Lung (tissue), 12 donors: ENCODE results near the gene DNAJC1. TPM values are rescaled to one million over a fixed set of nuclear protein-coding genes. Genes with fewer than 3 reads are reported as not detected.

Experiments used
- ATAC-seq: fragments of 200-7000 bp; cut with Tn5 transposase; one replicate; pipeline ENCODE4 v1.9.1; 2020; ENCODE audit warnings: moderate number of reproducible peaks; ENCODE audit not compliant: insufficient read depth, low FRiP score
- DNase-seq, 3 donors: peaks; one replicate each; pipeline ENCODE4 v3.0.0-alpha.2; 2013 to 2017
- H3K27ac ChIP-seq, 2 donors: one replicate each; pipeline ENCODE4 v1.5.1; 2013; ENCODE audit warnings: mild to moderate bottlenecking in 2 of 2, moderate library complexity in 2 of 2, control low read depth in 1 of 2, inconsistent platforms in 1 of 2, low read depth in 1 of 2, low read length in 1 of 2
- H3K27me3 ChIP-seq, 3 donors: one replicate each; pipeline ENCODE4 v1.5.1; 2013; ENCODE audit warnings: low read length in 2 of 3; ENCODE audit not compliant: control insufficient read depth in 3 of 3, insufficient read depth in 3 of 3
- H3K36me3 ChIP-seq, 4 donors: one replicate each; pipeline ENCODE4 v1.5.1; 2013; ENCODE audit warnings: low read length in 4 of 4, mild to moderate bottlenecking in 1 of 4, moderate library complexity in 1 of 4; ENCODE audit not compliant: control insufficient read depth in 4 of 4, insufficient read depth in 4 of 4
- H3K4me1 ChIP-seq, 5 donors: one replicate each; pipeline ENCODE4 v1.5.1; 2013; ENCODE audit warnings: low read length in 5 of 5, mild to moderate bottlenecking in 2 of 5, moderate library complexity in 1 of 5; ENCODE audit not compliant: control insufficient read depth in 5 of 5, insufficient read depth in 5 of 5
- H3K4me3 ChIP-seq: one replicate; pipeline ENCODE4 v1.5.1; 2013; ENCODE audit warnings: mild to moderate bottlenecking, control low read depth, moderate library complexity
- H3K9ac ChIP-seq, 2 donors: one replicate each; pipeline ENCODE4 v1.5.1; 2013; ENCODE audit warnings: low read length in 2 of 2, control low read depth in 1 of 2; ENCODE audit not compliant: insufficient read depth in 1 of 2
- H3K9me3 ChIP-seq, 4 donors: one replicate each; pipeline ENCODE4 v1.5.1; 2013; ENCODE audit warnings: low read length in 3 of 4, mild to moderate bottlenecking in 1 of 4, moderate library complexity in 1 of 4; ENCODE audit not compliant: control insufficient read depth in 4 of 4, insufficient read depth in 3 of 4
- WGBS, 2 donors: extraction: QIAGEN DNeasy Blood & Tissue Kit; methylation state at CpG; one replicate each; pipeline ENCODE4 v1.1.7; 2013; 5-methylcytosine and 5-hydroxymethylcytosine counted together
- polyA plus RNA-seq, 2 donors: library from polyadenylated mRNA; stranded (reverse); fragments of 200-250 nt; gene quantifications; one replicate each; pipeline ENCODE4 v1.2.1, GENCODE V29; 2013
- total RNA-seq, 2 donors: library from RNA; depleted of rRNA in 1 of 2; stranded (reverse); fragments of >200 nt in 1 of 2; gene quantifications; one replicate each; pipeline ENCODE4 v1.2.1, GENCODE V29; 2014 to 2021
- TF ChIP-seq, protein P1 (sequence below): IDR thresholded peaks from 2 replicates; pipeline ENCODE4 v1.5.1; 2012; ENCODE audit warnings: mild to moderate bottlenecking; ENCODE audit errors: control extremely low read depth, extremely low read depth
- donor health status: control.
- donor health status: control.
- donor health status: Bipolar disorder and iron deficiency.
- donor health status: healthy.
- donor health status: DM: yes; HTN: yes; CAD: no.

DNAJC1 gene
- total and polyA plus RNA-seq, 4 donors = 31.0 to 38.2 (median 35.6) TPM

- TF ChIP-seq, protein P1, sequence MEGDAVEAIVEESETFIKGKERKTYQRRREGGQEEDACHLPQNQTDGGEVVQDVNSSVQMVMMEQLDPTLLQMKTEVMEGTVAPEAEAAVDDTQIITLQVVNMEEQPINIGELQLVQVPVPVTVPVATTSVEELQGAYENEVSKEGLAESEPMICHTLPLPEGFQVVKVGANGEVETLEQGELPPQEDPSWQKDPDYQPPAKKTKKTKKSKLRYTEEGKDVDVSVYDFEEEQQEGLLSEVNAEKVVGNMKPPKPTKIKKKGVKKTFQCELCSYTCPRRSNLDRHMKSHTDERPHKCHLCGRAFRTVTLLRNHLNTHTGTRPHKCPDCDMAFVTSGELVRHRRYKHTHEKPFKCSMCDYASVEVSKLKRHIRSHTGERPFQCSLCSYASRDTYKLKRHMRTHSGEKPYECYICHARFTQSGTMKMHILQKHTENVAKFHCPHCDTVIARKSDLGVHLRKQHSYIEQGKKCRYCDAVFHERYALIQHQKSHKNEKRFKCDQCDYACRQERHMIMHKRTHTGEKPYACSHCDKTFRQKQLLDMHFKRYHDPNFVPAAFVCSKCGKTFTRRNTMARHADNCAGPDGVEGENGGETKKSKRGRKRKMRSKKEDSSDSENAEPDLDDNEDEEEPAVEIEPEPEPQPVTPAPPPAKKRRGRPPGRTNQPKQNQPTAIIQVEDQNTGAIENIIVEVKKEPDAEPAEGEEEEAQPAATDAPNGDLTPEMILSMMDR = no peak
- H3K4me1 ChIP-seq = no peaks in the 10 kb centered on the region
- H3K27me3 ChIP-seq = no peaks in the 10 kb centered on the region
- ATAC-seq = no peak
- H3K9me3 ChIP-seq = peaks cover 0 to 27% (median 5%) of the 10 kb centered on the region in 4 donors
- no peak overlapping the region for H3K27ac ChIP-seq
- peaks cover 2 to 23% (median 6%) of the 10 kb centered on the region in 4 donors for H3K36me3 ChIP-seq
- no peak overlapping the region for H3K4me3 ChIP-seq
- 94 to 96% methylated on average over 2 of the region's 2 CpGs for WGBS, 2 donors
- no peak for DNase-seq
- H3K9ac ChIP-seq = no peak overlapping the region
Observed at GRCh38 chr10:21889477-21890275, 113.9 kb downstream of the DNAJC1 start.

DNA sequence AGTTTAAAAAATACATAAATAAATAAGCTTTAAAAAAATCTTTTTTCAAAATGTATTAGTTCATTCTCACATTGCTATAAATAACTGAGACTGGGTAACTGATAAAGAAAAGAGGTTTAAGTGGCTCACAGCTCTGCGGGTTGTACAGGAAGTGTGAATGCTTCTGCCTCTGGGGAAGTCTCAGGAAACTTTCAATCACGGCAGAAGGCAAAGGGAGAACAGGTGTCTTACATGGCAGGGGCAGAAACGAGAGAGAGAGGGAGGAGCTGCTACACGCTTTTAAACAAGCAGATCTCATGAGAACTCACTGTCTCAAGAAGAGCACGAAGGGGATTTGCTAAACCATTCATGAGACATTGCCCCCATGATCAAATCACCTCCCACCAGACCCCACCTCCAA, 114.6 kb downstream of the DNAJC1 start:
- Histone ChIP-seq H3K9me3 (peaks cover 0 to 21% (median 5%) of the 10 kb centered on the region in 4 donors), H3K4me1 (peaks cover 0 to 3% (median 0%) of the 10 kb centered on the region in 5 donors), H3K4me3 (no peak overlapping the region), H3K9ac (no peak overlapping the region), H3K27ac (no peak overlapping the region), H3K27me3 (no peaks in the 10 kb centered on the region), H3K36me3 (peaks cover 0 to 21% (median 6%) of the 10 kb centered on the region in 4 donors)
- no peak for ATAC-seq
- no peak for DNase-seq
- TF ChIP-seq, protein P1 = no peak
- WGBS, 2 donors = 37 to 55% methylated on average over 5 of the region's 5 CpGs

DNA sequence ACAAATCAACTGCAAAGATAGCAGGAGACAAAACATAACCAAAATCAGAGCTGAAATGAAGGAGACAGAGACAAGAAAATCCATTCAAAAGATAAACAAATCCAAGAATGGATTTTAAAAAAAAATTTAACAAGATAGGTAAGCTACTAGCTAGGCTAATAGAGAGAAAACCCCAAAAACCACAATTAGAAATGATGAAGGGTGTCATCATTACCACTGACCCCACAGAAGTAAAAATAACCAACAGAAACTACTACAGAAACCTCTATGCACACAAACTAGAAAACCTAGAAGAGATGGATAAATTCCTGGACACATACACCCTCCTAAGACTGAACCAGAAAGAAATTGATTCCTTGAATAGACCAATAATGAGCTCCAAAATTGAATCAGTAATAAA, 117.6 kb downstream of the DNAJC1 start:
- no peak overlapping the region for H3K9ac ChIP-seq
- DNase-seq (no peak), ATAC-seq (no peak)
- H3K4me3 ChIP-seq = no peak overlapping the region
- no peak overlapping the region for H3K27ac ChIP-seq
- peaks cover 0 to 21% (median 1%) of the 10 kb centered on the region in 4 donors for H3K9me3 ChIP-seq
- no peaks in the 10 kb centered on the region for H3K27me3 ChIP-seq
- TF ChIP-seq, protein P1 = no peak
- peaks cover 0 to 3% (median 0%) of the 10 kb centered on the region in 5 donors for H3K4me1 ChIP-seq
- peaks cover 4 to 17% (median 9%) of the 10 kb centered on the region in 4 donors for H3K36me3 ChIP-seq
